Measurements from ENCODE around the gene CEP63.

The CEP63 gene

DNA sequence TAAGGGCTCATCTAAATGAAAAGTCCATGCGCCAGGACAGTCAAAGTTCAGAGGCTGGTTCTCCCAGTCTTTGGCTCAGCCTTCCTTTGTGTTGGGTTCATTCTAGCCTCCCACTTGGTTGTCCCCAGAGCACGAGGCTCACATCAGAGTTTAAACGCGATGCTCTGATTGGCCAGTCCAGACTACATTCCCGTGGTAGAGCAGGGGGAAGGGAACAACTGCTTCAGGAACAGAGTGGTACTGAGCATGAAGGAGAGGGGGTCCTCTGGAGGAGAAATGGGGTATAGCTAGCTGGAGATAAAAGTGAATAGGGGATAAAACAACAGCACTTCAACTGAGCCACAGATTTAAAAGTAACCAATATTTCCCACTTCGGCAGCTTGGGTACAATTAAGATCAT, 32.2 kb upstream of the CEP63 start:
- Histone ChIP-seq H3K36me3 (ENCODE audit: control insufficient read depth, insufficient read depth, low read length) (no peaks in the 10 kb centered on the region), H3K27me3 (replicated peaks; ENCODE audit: control insufficient read depth, insufficient read depth, low read length) (no peaks in the 10 kb centered on the region; the same call in 1 of the 2 replicates), H3K4me3 (replicated peaks; ENCODE audit: low read depth, low read length) (no peak overlapping the region)
- TF ChIP-seq, protein P1, sequence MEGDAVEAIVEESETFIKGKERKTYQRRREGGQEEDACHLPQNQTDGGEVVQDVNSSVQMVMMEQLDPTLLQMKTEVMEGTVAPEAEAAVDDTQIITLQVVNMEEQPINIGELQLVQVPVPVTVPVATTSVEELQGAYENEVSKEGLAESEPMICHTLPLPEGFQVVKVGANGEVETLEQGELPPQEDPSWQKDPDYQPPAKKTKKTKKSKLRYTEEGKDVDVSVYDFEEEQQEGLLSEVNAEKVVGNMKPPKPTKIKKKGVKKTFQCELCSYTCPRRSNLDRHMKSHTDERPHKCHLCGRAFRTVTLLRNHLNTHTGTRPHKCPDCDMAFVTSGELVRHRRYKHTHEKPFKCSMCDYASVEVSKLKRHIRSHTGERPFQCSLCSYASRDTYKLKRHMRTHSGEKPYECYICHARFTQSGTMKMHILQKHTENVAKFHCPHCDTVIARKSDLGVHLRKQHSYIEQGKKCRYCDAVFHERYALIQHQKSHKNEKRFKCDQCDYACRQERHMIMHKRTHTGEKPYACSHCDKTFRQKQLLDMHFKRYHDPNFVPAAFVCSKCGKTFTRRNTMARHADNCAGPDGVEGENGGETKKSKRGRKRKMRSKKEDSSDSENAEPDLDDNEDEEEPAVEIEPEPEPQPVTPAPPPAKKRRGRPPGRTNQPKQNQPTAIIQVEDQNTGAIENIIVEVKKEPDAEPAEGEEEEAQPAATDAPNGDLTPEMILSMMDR (IDR thresholded peaks at IDR 0.05; ENCODE audit: insufficient read depth, low read length, poor library complexity, severe bottlenecking), result peak; percentile 34
- DNase-seq (ENCODE audit: extremely low read depth, insufficient read length), result no peak

DNA sequence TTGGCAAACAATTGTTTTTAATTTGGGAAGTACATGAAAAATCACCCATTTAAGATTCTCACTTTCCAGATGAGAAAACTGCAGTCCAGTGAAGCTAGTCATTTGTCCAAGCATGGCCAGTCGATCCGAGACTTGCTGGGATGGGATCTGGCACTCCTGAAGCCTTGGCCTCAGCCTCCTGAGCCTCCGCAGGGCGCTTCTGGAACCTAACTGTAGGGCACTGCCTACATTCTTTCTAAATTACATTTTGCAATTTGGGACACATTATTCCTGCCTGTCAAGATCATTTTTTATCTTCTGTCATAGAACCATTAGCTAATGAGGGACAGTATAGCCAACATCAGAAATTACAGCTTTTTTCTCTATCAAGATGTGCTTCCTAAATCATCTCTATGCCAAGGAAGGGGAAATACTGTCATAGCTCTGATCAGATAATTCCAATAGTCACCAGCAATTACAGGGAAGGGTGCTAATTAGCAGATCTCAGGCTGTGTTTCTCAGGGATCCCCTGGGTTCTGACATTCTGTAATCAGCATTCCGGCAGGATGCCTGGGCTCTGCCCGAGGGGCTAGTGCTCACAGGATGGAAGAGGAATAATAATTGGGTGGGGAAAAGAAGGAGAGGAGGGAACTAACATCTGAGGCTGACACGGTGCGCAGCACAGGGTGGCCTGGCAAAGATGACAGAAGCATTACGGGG, 28.3 kb upstream of the CEP63 start:
- Histone ChIP-seq H3K27me3 (replicated peaks; ENCODE audit: control insufficient read depth, insufficient read depth, low read length) (no peaks in the 10 kb centered on the region; the same call in 1 of the 2 replicates), H3K4me3 (replicated peaks; ENCODE audit: low read depth, low read length) (no peak overlapping the region), H3K36me3 (ENCODE audit: control insufficient read depth, insufficient read depth, low read length) (no peaks in the 10 kb centered on the region)
- TF ChIP-seq, protein P1 (IDR thresholded peaks at IDR 0.05; ENCODE audit: insufficient read depth, low read length, poor library complexity, severe bottlenecking), result no peak
- no peak for DNase-seq (ENCODE audit: extremely low read depth, insufficient read length)

DNA sequence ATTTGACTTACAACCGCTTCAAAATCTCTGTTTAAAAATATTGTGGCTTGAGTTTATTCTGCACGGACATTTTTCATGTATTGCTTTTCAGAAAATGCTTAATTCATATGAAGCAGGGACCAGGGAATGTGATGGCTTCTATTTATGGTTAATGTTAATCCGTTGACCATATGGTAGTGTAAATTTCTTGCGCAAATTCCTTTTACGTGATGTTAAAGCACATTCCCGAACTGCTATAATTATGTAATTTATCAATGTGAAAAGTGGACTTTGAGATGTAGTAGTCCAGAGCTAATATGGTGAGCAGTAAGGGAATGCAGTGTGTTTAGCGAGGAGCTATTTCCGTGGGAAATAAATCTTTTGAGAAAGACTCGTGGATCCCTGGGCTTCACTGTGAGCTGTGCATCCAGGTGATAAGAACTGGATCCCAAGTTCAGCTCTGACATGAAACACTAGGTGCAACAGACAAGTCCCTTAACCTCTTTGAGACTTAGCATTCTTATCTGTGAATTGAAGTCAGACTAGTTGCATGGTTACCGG, 27.4 kb upstream of the CEP63 start:
- TF ChIP-seq, protein P1 (IDR thresholded peaks at IDR 0.05; ENCODE audit: insufficient read depth, low read length, poor library complexity, severe bottlenecking), result no peak
- H3K4me3 ChIP-seq (replicated peaks; ENCODE audit: low read depth, low read length), result no peak overlapping the region
- H3K27me3 ChIP-seq (replicated peaks; ENCODE audit: control insufficient read depth, insufficient read depth, low read length), result no peaks in the 10 kb centered on the region; the same call in 1 of the 2 replicates
- no peak for DNase-seq (ENCODE audit: extremely low read depth, insufficient read length)
- no peaks in the 10 kb centered on the region for H3K36me3 ChIP-seq (ENCODE audit: control insufficient read depth, insufficient read depth, low read length)

DNA sequence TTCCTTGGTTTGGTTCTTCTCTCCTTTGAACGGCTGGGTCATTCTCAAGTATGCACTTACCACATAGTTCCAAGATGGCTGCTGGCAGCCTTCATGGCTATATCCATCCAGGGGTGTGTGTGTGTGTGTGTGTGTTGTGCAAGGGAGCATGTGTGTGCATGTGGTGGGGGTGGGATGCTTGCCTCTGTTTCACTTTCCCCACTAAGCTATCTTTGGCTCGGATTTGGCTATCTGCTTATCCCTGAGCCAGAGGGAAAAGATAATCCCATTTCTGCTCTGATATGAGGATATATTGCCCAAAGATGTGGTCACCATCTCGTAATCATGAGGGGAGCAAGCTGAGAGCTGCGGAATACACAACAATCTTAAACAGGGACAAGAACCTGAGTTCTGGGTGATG, 26.3 kb upstream of the CEP63 start:
- no peak for DNase-seq (ENCODE audit: extremely low read depth, insufficient read length)
- TF ChIP-seq, protein P1 (IDR thresholded peaks at IDR 0.05; ENCODE audit: insufficient read depth, low read length, poor library complexity, severe bottlenecking), result no peak
- Histone ChIP-seq H3K36me3 (ENCODE audit: control insufficient read depth, insufficient read depth, low read length) (no peaks in the 10 kb centered on the region), H3K27me3 (replicated peaks; ENCODE audit: control insufficient read depth, insufficient read depth, low read length) (no peaks in the 10 kb centered on the region), H3K4me3 (replicated peaks; ENCODE audit: low read depth, low read length) (no peak overlapping the region)

DNA sequence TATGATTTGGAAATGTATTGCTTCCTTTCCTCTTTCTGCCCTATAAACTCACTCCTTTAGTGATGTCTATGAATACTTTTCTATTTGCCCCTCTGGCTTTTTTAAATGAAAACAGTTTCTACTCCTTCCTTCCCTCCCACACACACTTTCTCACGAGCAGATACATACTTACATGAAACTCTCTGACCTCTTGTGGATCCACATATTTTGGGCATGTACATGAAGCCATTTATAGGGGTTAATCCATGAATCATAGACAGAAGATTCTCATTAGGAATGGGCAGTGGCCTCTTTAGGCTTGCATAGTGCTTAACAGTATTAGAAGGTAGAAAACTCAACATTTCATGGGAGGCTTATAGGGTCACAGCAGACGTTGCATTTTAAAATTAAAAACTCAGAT, 24.9 kb upstream of the CEP63 start:
- Histone ChIP-seq H3K4me3 (replicated peaks; ENCODE audit: low read depth, low read length) (no peak overlapping the region), H3K36me3 (ENCODE audit: control insufficient read depth, insufficient read depth, low read length) (no peaks in the 10 kb centered on the region), H3K27me3 (replicated peaks; ENCODE audit: control insufficient read depth, insufficient read depth, low read length) (no peaks in the 10 kb centered on the region)
- TF ChIP-seq, protein P1 (IDR thresholded peaks at IDR 0.05; ENCODE audit: insufficient read depth, low read length, poor library complexity, severe bottlenecking), result no peak
- no peak for DNase-seq (ENCODE audit: extremely low read depth, insufficient read length)
